HCT116 (cell line): ENCODE data around the gene GTF3C5. TPM values are rescaled to one million over a fixed set of nuclear protein-coding genes. Genes with fewer than 3 reads are reported as not detected.

Source experiments
- ATAC-seq: fragments of 200-7000 bp; cut with Tn5 transposase; 2 replicates; pipeline ENCODE4 v1.9.1; 2020; ENCODE audit warnings: mild to moderate bottlenecking, moderate library complexity
- BruUV-seq: library from RNA; stranded (reverse); fragments of 400-500 nt; replicated peaks from 2 replicates; lab custom pipeline; 2021; lab: Mats Ljungman, UMichigan
- CTCF ChIA-PET: fragments of 300-600 bp; sonication (Branson Sonifier 250); formaldehyde crosslinking; loops from one replicate; lab custom pipeline; 2021; ENCODE audit warnings: antibody characterized with exemption; lab: Charles Lee
- POLR2A ChIA-PET: fragments of 300-600, 350-600 bp; sonication (Branson Sonifier 250); formaldehyde crosslinking; loops from one replicate; lab custom pipeline; 2021; ENCODE audit warnings: antibody characterized with exemption; lab: Charles Lee
- RAD21 ChIA-PET, 2 experiments: fragments of 300-600 bp; sonication (Branson Sonifier 250); formaldehyde crosslinking; loops; one replicate each; lab custom pipeline; 2023; ENCODE audit warnings: low total read pairs in 2 of 2; ENCODE audit not compliant: uncharacterized antibody in 2 of 2, unreplicated experiment in 2 of 2, low non-redundant PET in 1 of 2; lab: Charles Lee
- DNase-seq: peaks from one replicate; pipeline ENCODE4 v3.0.0-alpha.2; 2010; ENCODE audit warnings: low read depth, low spot score
- H2AFZ ChIP-seq: fragments of 200-600 bp; shearing (Covaris generic), sonication (generic); 2 replicates; pipeline ENCODE4 v1.6.1; 2017; ENCODE audit warnings: low read depth, mixed run types, mixed read lengths, antibody characterized with exemption, low read length; ENCODE audit not compliant: poor library complexity, severe bottlenecking
- H3K27ac ChIP-seq: 2 replicates; pipeline ENCODE4 v1.5.1; 2012; ENCODE audit warnings: low read depth, low read length
- H3K27me3 ChIP-seq: fragments of 200-600 bp; sonication (generic); 2 replicates; pipeline ENCODE4 v1.6.1; 2016; ENCODE audit warnings: mixed run types, low read length, mixed read lengths; ENCODE audit not compliant: insufficient read depth
- H3K36me3 ChIP-seq, 2 experiments: fragments of 200-500 bp in 1 of 2; fragments of 200-600 bp in 1 of 2; sonication (Bioruptor generic) in 1 of 2; sonication (generic) in 1 of 2; 2 replicates each; pipeline versions ENCODE4 v1.5.1 to v1.6.1; 2014 to 2016; ENCODE audit warnings: low read length in 2 of 2, inconsistent platforms in 1 of 2, mixed read lengths in 1 of 2, mixed run types in 1 of 2; ENCODE audit not compliant: insufficient read depth in 2 of 2, control insufficient read depth in 1 of 2
- H3K4me1 ChIP-seq, 2 experiments: fragments of 200-600 bp in 1 of 2; sonication (generic) in 1 of 2; 2 replicates each; pipeline versions ENCODE4 v1.5.1 to v1.6.1; 2012 to 2017; ENCODE audit warnings: low read length in 2 of 2, inconsistent platforms in 1 of 2, mild to moderate bottlenecking in 1 of 2, mixed read lengths in 1 of 2, mixed run types in 1 of 2, moderate library complexity in 1 of 2; ENCODE audit not compliant: insufficient read depth in 2 of 2, control insufficient read depth in 1 of 2
- H3K4me2 ChIP-seq: fragments of 200-600 bp; sonication (generic); 2 replicates; pipeline ENCODE4 v1.6.1; 2017; ENCODE audit warnings: mixed run types, low read length, mixed read lengths
- H3K4me3 ChIP-seq, 2 experiments: fragments of 200-600 bp in 1 of 2; sonication (generic) in 1 of 2; replicated peaks in 1 of 2; 2 replicates each; pipeline ENCODE4 v1.5.1; 2011 to 2016; ENCODE audit warnings: low read length in 2 of 2, control low read depth in 1 of 2, low read depth in 1 of 2, mild to moderate bottlenecking in 1 of 2, mixed read lengths in 1 of 2, mixed run types in 1 of 2
- H3K79me2 ChIP-seq: fragments of 200-600 bp; sonication (generic); 2 replicates; pipeline ENCODE4 v1.6.1; 2017; ENCODE audit warnings: mild to moderate bottlenecking, mixed run types, low read length, moderate library complexity, mixed read lengths; ENCODE audit not compliant: insufficient read depth
- H3K9ac ChIP-seq: fragments of 200-600 bp; sonication (generic); 2 replicates; pipeline ENCODE4 v1.6.1; 2016; ENCODE audit warnings: low read length, mixed read lengths
- H3K9me2 ChIP-seq: fragments of 200-600 bp; sonication (generic), shearing (Covaris generic); 2 replicates; pipeline ENCODE4 v1.6.1; 2017; ENCODE audit warnings: mixed run types, mild to moderate bottlenecking, moderate library complexity; ENCODE audit not compliant: insufficient read depth
- H3K9me3 ChIP-seq, 2 experiments: fragments of 200-500 bp in 1 of 2; fragments of 200-600 bp in 1 of 2; sonication (Bioruptor generic) in 1 of 2; sonication (generic) in 1 of 2; 2 replicates each; pipeline ENCODE4 v1.6.1; 2014 to 2017; ENCODE audit warnings: low read length in 2 of 2, mixed read lengths in 2 of 2, inconsistent platforms in 1 of 2, low read depth in 1 of 2, mild to moderate bottlenecking in 1 of 2, mixed run types in 1 of 2, moderate library complexity in 1 of 2; ENCODE audit not compliant: control insufficient read depth in 1 of 2, insufficient read depth in 1 of 2
- H4K20me1 ChIP-seq: fragments of 200-600 bp; sonication (generic), shearing (Covaris generic); 2 replicates; pipeline ENCODE4 v1.6.1; 2017; ENCODE audit warnings: mixed run types, mild to moderate bottlenecking, moderate library complexity; ENCODE audit not compliant: insufficient read depth
- CBX3 ChIP-seq: IDR thresholded peaks from 2 replicates; pipeline ENCODE4 v1.6.1; 2012; ENCODE audit warnings: low read depth
- CEBPB ChIP-seq: IDR thresholded peaks from 2 replicates; pipeline ENCODE4 v1.6.1; 2012; ENCODE audit warnings: low read depth
- EGR1 ChIP-seq: IDR thresholded peaks from 2 replicates; pipeline ENCODE4 v1.6.1; 2012; ENCODE audit warnings: low read depth
- ELF1 ChIP-seq: IDR thresholded peaks from 2 replicates; pipeline ENCODE4 v1.6.1; 2012; ENCODE audit warnings: low read depth, borderline replicate concordance
- EZH2 ChIP-seq: fragments of 200-600 bp; sonication (generic); IDR thresholded peaks from 2 replicates; pipeline ENCODE4 v1.6.1; 2017; ENCODE audit warnings: antibody characterized with exemption, mixed run types
- EZH2phosphoT487 ChIP-seq: fragments of 200-600 bp; IDR thresholded peaks from 2 replicates; pipeline ENCODE4 v1.6.1; 2018; ENCODE audit warnings: antibody characterized with exemption, borderline replicate concordance
- FOSL1 ChIP-seq: IDR thresholded peaks from 2 replicates; pipeline ENCODE4 v1.6.1; 2012; ENCODE audit warnings: low read depth
- JUND ChIP-seq: IDR thresholded peaks from 2 replicates; pipeline ENCODE4 v1.6.1; 2012
- RAD21 ChIP-seq: IDR thresholded peaks from 2 replicates; pipeline ENCODE4 v1.6.1; 2012; ENCODE audit warnings: low read depth, mild to moderate bottlenecking
- SIN3A ChIP-seq: IDR thresholded peaks from 2 replicates; pipeline ENCODE4 v1.6.1; 2012; ENCODE audit warnings: low read depth
- SP1 ChIP-seq: IDR thresholded peaks from 2 replicates; pipeline ENCODE4 v1.6.1; 2012; ENCODE audit warnings: low read depth
- SRF ChIP-seq: IDR thresholded peaks from 2 replicates; pipeline ENCODE4 v1.6.1; 2012; ENCODE audit warnings: low read depth
- TCF7L2 ChIP-seq: IDR thresholded peaks from 2 replicates; pipeline ENCODE4 v1.7.0; 2011; ENCODE audit warnings: borderline replicate concordance, inconsistent platforms; ENCODE audit not compliant: insufficient read depth, insufficient read length; ENCODE audit errors: extremely low read depth
- YY1 ChIP-seq: IDR thresholded peaks from 2 replicates; pipeline ENCODE4 v1.6.1; 2011; ENCODE audit warnings: low read length, low read depth, moderate library complexity, mild to moderate bottlenecking; ENCODE audit not compliant: insufficient replicate concordance; ENCODE audit errors: extremely low read depth
- ZFX ChIP-seq: fragments of 450-650 bp; IDR thresholded peaks from 2 replicates; pipeline ENCODE4 v1.6.1; 2017
- ZNF274 ChIP-seq: fragments of 200-500 bp; sonication (Bioruptor generic); IDR thresholded peaks from 2 replicates; pipeline ENCODE4 v1.6.1; 2014; ENCODE audit warnings: mild to moderate bottlenecking, low read depth, low read length, inconsistent platforms
- intact Hi-C: fragments of 100-400 bp; cut with micrococcal nuclease; formaldehyde crosslinking; loops from 2 replicates; pipeline ENCODE4 v1.10.0; 2022
- total RNA-seq: library from RNA; stranded (reverse); gene quantifications from one replicate; pipeline ENCODE4 v1.2.1, GENCODE V29; 2021; ENCODE audit not compliant: unreplicated experiment
- TF ChIP-seq, protein P1 (sequence below): IDR thresholded peaks from 2 replicates; pipeline ENCODE4 v1.6.1; 2012
- TF ChIP-seq, protein P2 (sequence below), 3 experiments: fragments of 200-600 bp in 1 of 3; sonication (generic) in 1 of 3; IDR thresholded peaks in 2 of 3; conservative IDR thresholded peaks in 1 of 3; 2 replicates each; pipeline ENCODE4 v1.5.1; 2012 to 2017; ENCODE audit warnings: low read depth in 2 of 3, low read length in 2 of 3, antibody characterized with exemption in 1 of 3, borderline replicate concordance in 1 of 3, control low read depth in 1 of 3, mild to moderate bottlenecking in 1 of 3, mixed read lengths in 1 of 3, mixed run types in 1 of 3, moderate library complexity in 1 of 3; ENCODE audit not compliant: insufficient read depth in 1 of 3

The GTF3C5 gene
- total RNA-seq, 1 experiment from 2014 or later = 95.1 TPM

DNA sequence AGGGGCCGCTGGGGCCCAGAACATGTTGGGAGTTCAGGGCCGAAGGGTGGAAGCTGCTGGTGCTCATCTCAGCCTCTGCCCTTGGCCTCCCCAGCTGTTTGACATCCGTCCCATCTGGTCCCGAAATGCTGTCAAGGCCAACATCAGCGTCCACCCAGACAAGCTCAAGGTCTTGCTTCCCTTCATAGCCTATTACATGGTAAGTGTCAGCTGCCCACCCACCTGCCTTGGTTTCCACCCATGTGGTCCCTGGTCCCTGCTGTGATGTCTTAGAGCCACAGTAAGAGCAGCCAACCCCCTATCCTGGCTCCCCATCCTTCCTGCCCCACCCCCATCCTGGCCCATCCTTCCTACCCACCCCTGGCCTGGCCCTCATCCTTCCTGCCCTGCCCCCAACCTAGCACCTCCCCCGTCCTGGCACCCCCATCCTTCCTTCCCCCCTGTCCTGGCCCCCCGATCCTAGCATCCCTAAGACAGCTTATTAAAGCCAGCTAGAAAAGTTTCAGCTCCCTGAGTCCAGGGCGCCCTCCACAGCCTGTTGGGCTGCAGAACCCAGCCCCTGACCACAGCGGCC is 21.3 kb downstream of the GTF3C5 start:
- no TSS peak for BruUV-seq
- CTCF ChIA-PET = no interaction called here
- no peak for ATAC-seq

More for the DNA sequence above, 21.3 kb downstream of the GTF3C5 start:
- no peak overlapping the region for H3K4me2 ChIP-seq
- no peak overlapping the region for H3K9ac ChIP-seq
- DNase-seq = no peak
- no peak overlapping the region for H3K4me3 ChIP-seq
- H4K20me1 ChIP-seq = no peaks in the 10 kb centered on the region
- ChIA-PET RAD21 (no interaction called here), POLR2A (no interaction called here)
- H3K4me1 ChIP-seq = no peaks in the 10 kb centered on the region
- H2AFZ ChIP-seq = no peak overlapping the region
- intact Hi-C loops = no loop called here
- no peaks in the 10 kb centered on the region for H3K9me3 ChIP-seq
- H3K36me3 ChIP-seq = peaks cover 34% of the 10 kb centered on the region in 2 experiments; a peak in 3 of 4 replicates
- TF ChIP-seq EGR1 (no peak), ELF1 (no peak), ZFX (no peak), CBX3 (no peak), EZH2 (no peak), YY1 (no peak), ZNF274 (no peak), SRF (no peak), EZH2phosphoT487 (no peak), SIN3A (no peak), SP1 (no peak), TCF7L2 (no peak), CEBPB (no peak), RAD21 (no peak), JUND (no peak), FOSL1 (no peak)
- TF ChIP-seq, protein P1, sequence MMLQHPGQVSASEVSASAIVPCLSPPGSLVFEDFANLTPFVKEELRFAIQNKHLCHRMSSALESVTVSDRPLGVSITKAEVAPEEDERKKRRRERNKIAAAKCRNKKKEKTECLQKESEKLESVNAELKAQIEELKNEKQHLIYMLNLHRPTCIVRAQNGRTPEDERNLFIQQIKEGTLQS = no peak
- TF ChIP-seq, protein P2, sequence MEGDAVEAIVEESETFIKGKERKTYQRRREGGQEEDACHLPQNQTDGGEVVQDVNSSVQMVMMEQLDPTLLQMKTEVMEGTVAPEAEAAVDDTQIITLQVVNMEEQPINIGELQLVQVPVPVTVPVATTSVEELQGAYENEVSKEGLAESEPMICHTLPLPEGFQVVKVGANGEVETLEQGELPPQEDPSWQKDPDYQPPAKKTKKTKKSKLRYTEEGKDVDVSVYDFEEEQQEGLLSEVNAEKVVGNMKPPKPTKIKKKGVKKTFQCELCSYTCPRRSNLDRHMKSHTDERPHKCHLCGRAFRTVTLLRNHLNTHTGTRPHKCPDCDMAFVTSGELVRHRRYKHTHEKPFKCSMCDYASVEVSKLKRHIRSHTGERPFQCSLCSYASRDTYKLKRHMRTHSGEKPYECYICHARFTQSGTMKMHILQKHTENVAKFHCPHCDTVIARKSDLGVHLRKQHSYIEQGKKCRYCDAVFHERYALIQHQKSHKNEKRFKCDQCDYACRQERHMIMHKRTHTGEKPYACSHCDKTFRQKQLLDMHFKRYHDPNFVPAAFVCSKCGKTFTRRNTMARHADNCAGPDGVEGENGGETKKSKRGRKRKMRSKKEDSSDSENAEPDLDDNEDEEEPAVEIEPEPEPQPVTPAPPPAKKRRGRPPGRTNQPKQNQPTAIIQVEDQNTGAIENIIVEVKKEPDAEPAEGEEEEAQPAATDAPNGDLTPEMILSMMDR (IDR thresholded peaks at IDR 0.05 in 2 of 3, conservative IDR thresholded peaks at IDR 0.05 in 1 of 3; ENCODE audit: borderline replicate concordance in 1 of 3, insufficient read depth in 1 of 3, low read depth in 2 of 3, low read length in 2 of 3) = no peak
- no peaks in the 10 kb centered on the region; the same call in 1 of the 2 replicates for H3K79me2 ChIP-seq
- H3K27me3 ChIP-seq = no peaks in the 10 kb centered on the region
- H3K9me2 ChIP-seq = no peaks in the 10 kb centered on the region
- no peak overlapping the region for H3K27ac ChIP-seq
